DND-41 (cell line): Measurements from ENCODE around the gene MTREX.

Source experiments
- ATAC-seq: fragments of 200-7000 bp; cut with Tn5 transposase; 3 replicates; pipeline ENCODE4 v1.9.1; 2021; ENCODE audit warnings: low read depth; ENCODE audit not compliant: insufficient read depth
- DNase-seq: peaks from one replicate; pipeline ENCODE4 v3.0.0-alpha.2; 2020
- H2AFZ ChIP-seq: 2 replicates; pipeline ENCODE4 v1.6.0; 2012; ENCODE audit warnings: low read depth, low read length
- H3K27ac ChIP-seq: 2 replicates; pipeline ENCODE4 v1.5.1; 2012; ENCODE audit warnings: low read length, inconsistent platforms
- H3K27me3 ChIP-seq: fragments of 200-600 bp; sonication (generic); 2 replicates; pipeline ENCODE4 v1.6.0; 2012; ENCODE audit warnings: low read length, mild to moderate bottlenecking, inconsistent platforms; ENCODE audit not compliant: insufficient read depth, poor library complexity
- H3K36me3 ChIP-seq: 2 replicates; pipeline ENCODE4 v1.5.1; 2012; ENCODE audit warnings: low read length, inconsistent platforms; ENCODE audit not compliant: insufficient read depth
- H3K4me1 ChIP-seq: 2 replicates; pipeline ENCODE4 v1.5.1; 2012; ENCODE audit warnings: mild to moderate bottlenecking, low read length; ENCODE audit not compliant: insufficient read depth
- H3K4me2 ChIP-seq: 2 replicates; pipeline ENCODE4 v1.6.0; 2012; ENCODE audit warnings: mild to moderate bottlenecking, moderate library complexity, low read length, inconsistent platforms; ENCODE audit not compliant: insufficient read depth
- H3K4me3 ChIP-seq, 2 experiments: fragments of 200-600 bp in 1 of 2; shearing (Covaris generic) in 1 of 2; 2 replicates each; pipeline ENCODE4 v1.5.1; 2012 to 2016; ENCODE audit warnings: inconsistent platforms in 2 of 2, low read length in 2 of 2, mild to moderate bottlenecking in 2 of 2, low read depth in 1 of 2, moderate library complexity in 1 of 2
- H3K79me2 ChIP-seq: 2 replicates; pipeline ENCODE4 v1.6.0; 2012; ENCODE audit warnings: low read length, inconsistent platforms; ENCODE audit not compliant: insufficient read depth
- H3K9ac ChIP-seq: 2 replicates; pipeline ENCODE4 v1.6.0; 2012; ENCODE audit warnings: low read depth, mild to moderate bottlenecking, inconsistent platforms, low read length, moderate library complexity
- H3K9me3 ChIP-seq: 2 replicates; pipeline ENCODE4 v1.5.1; 2012; ENCODE audit warnings: low read length, moderate library complexity, mild to moderate bottlenecking, inconsistent platforms; ENCODE audit not compliant: insufficient read depth, severe bottlenecking
- H4K20me1 ChIP-seq: 2 replicates; pipeline ENCODE4 v1.6.0; 2012; ENCODE audit warnings: low read length; ENCODE audit not compliant: insufficient read depth
- CTCF ChIP-seq: IDR thresholded peaks from 2 replicates; pipeline ENCODE4 v1.5.1; 2012; ENCODE audit warnings: borderline replicate concordance, low read length, moderate library complexity, mild to moderate bottlenecking; ENCODE audit not compliant: poor library complexity, severe bottlenecking; ENCODE audit errors: extremely low read depth
- EZH2 ChIP-seq: IDR thresholded peaks from 3 replicates; pipeline ENCODE4 v1.6.1; 2012; ENCODE audit warnings: borderline replicate concordance, low read depth, mild to moderate bottlenecking, moderate library complexity, low read length, inconsistent platforms; ENCODE audit not compliant: severe bottlenecking

The MTREX gene

GRCh38 chr5:55441107-55441771 lies 133.4 kb downstream of the MTREX start:
- no peaks in the 10 kb centered on the region for H3K4me1 ChIP-seq
- H3K9ac ChIP-seq: no peak overlapping the region
- no peak overlapping the region for H3K4me3 ChIP-seq
- DNase-seq (no peak), ATAC-seq (peak; percentile 67)
- H3K27me3 ChIP-seq: no peaks in the 10 kb centered on the region
- H2AFZ ChIP-seq: no peak overlapping the region
- no peaks in the 10 kb centered on the region for H3K9me3 ChIP-seq
- H4K20me1 ChIP-seq: no peaks in the 10 kb centered on the region
- H3K79me2 ChIP-seq: no peaks in the 10 kb centered on the region
- H3K27ac ChIP-seq: no peak overlapping the region
- no peak for TF ChIP-seq CTCF
- no peak for TF ChIP-seq EZH2
- no peak overlapping the region for H3K4me2 ChIP-seq
- peaks cover 45% of the 10 kb centered on the region for H3K36me3 ChIP-seq

GRCh38 chr5:55441954-55442353 lies 134.2 kb downstream of the MTREX start:
- no peak overlapping the region for H3K27ac ChIP-seq

GRCh38 chr5:55445791-55446190 lies 138.0 kb downstream of the MTREX start:
- Histone ChIP-seq H2AFZ (no peak overlapping the region), H3K9me3 (no peaks in the 10 kb centered on the region)
- no peak for ATAC-seq

More at GRCh38 chr5:55441954-55442353, 134.2 kb downstream of the MTREX start:
- ATAC-seq (no peak), DNase-seq (no peak)
- Histone ChIP-seq H3K4me3 (no peak overlapping the region), H3K4me1 (no peaks in the 10 kb centered on the region), H3K4me2 (no peak overlapping the region), H3K9me3 (no peaks in the 10 kb centered on the region), H3K27me3 (no peaks in the 10 kb centered on the region), H3K9ac (no peak overlapping the region), H2AFZ (no peak overlapping the region), H3K79me2 (no peaks in the 10 kb centered on the region), H3K36me3 (peaks cover 38% of the 10 kb centered on the region), H4K20me1 (no peaks in the 10 kb centered on the region)
- TF ChIP-seq CTCF (no peak), EZH2 (no peak)

More at GRCh38 chr5:55445791-55446190, 138.0 kb downstream of the MTREX start:
- no peak overlapping the region for H3K9ac ChIP-seq
- peaks cover 15% of the 10 kb centered on the region for H3K36me3 ChIP-seq
- no peak overlapping the region for H3K27ac ChIP-seq
- H3K27me3 ChIP-seq: no peaks in the 10 kb centered on the region
- no peaks in the 10 kb centered on the region for H3K4me1 ChIP-seq
- H3K4me2 ChIP-seq: no peak overlapping the region
- TF ChIP-seq EZH2: no peak
- no peak for TF ChIP-seq CTCF
- no peak for DNase-seq
- H3K4me3 ChIP-seq: no peak overlapping the region
- no peaks in the 10 kb centered on the region for H4K20me1 ChIP-seq
- H3K79me2 ChIP-seq: no peaks in the 10 kb centered on the region
